Natural killer cell (primary cell): ENCODE data around the gene PSME2. TPM values are rescaled to one million over a fixed set of nuclear protein-coding genes. Genes with fewer than 3 reads are reported as not detected.
A peak's percentile ranks its signal among the peaks of the same experiment; 100 is the strongest.

Experiments used
- ATAC-seq, 3 donors: fragments of 150-1000 bp in 2 of 3; fragments of 200-7000 bp in 1 of 3; cut with Tn5 transposase; 1 replicate in 1 of 3; 2 replicates in 2 of 3; pipeline ENCODE4 v1.10.0; 2021; ENCODE audit warnings: mild to moderate bottlenecking in 2 of 3, moderate library complexity in 2 of 3
- DNase-seq, 2 donors: peaks; one replicate each; pipeline versions ENCODE4 v3.0.0 to v3.0.0-alpha.2; 2013 to 2021; ENCODE audit warnings: mixed read lengths in 1 of 2
- H3K27ac ChIP-seq: one replicate; pipeline ENCODE4 v1.5.1; 2013; ENCODE audit warnings: mild to moderate bottlenecking, low read length
- H3K27me3 ChIP-seq: one replicate; pipeline ENCODE4 v1.6.1; 2013; ENCODE audit warnings: low read length; ENCODE audit not compliant: control insufficient read depth, insufficient read depth
- H3K36me3 ChIP-seq: one replicate; pipeline ENCODE4 v1.6.1; 2013; ENCODE audit warnings: low read length; ENCODE audit not compliant: control insufficient read depth, insufficient read depth
- H3K4me1 ChIP-seq: one replicate; pipeline ENCODE4 v1.6.1; 2013; ENCODE audit warnings: low read length; ENCODE audit not compliant: control insufficient read depth, insufficient read depth
- H3K4me3 ChIP-seq: one replicate; pipeline ENCODE4 v1.5.1; 2013; ENCODE audit warnings: low read length
- H3K9me3 ChIP-seq: one replicate; pipeline ENCODE4 v1.6.1; 2013; ENCODE audit warnings: low read length; ENCODE audit not compliant: control insufficient read depth, insufficient read depth
- H3K27ac Mint-ChIP-seq, 2 donors: one replicate each; pipeline ENCODE4 v1.8.0; 2022; ENCODE audit warnings: mild to moderate bottlenecking in 2 of 2, mixed read lengths in 2 of 2, moderate library complexity in 1 of 2
- H3K27me3 Mint-ChIP-seq, 2 donors: one replicate each; pipeline ENCODE4 v1.8.0; 2022; ENCODE audit warnings: low read depth in 2 of 2, mixed read lengths in 2 of 2
- H3K36me3 Mint-ChIP-seq: one replicate; pipeline ENCODE4 v1.8.0; 2022; ENCODE audit warnings: mixed read lengths
- H3K4me1 Mint-ChIP-seq, 2 donors: one replicate each; pipeline ENCODE4 v1.8.0; 2022; ENCODE audit warnings: mixed read lengths in 2 of 2
- H3K4me3 Mint-ChIP-seq: one replicate; pipeline ENCODE4 v1.8.0; 2022; ENCODE audit warnings: mild to moderate bottlenecking, moderate library complexity, mixed read lengths
- H3K9me3 Mint-ChIP-seq, 2 donors: one replicate each; pipeline ENCODE4 v1.8.0; 2022; ENCODE audit warnings: mixed read lengths in 2 of 2
- CTCF ChIP-seq: fragments of 200-600 bp; IDR thresholded peaks from one replicate; pipeline ENCODE4 v1.8.0; 2022; ENCODE audit warnings: antibody characterized with exemption
- WGBS: methylation state at CpG from one replicate; pipeline ENCODE4 v1.1.7; 2013; ENCODE audit warnings: missing lambda C conversion rate; ENCODE audit not compliant: insufficient coverage; 5-methylcytosine and 5-hydroxymethylcytosine counted together
- intact Hi-C: fragments of 100-400 bp; cut with micrococcal nuclease; formaldehyde crosslinking; loops from one replicate; pipeline ENCODE4 v1.14.2; 2022
- total RNA-seq, 4 donors: library from RNA; stranded (reverse); fragments of 120-200 nt in 1 of 4; gene quantifications; one replicate each; pipeline versions ENCODE4 v1.2.3 to v1.2.4, GENCODE V29; 2013 to 2022

PSME2 gene
- total RNA-seq, 3 donors from 2014 or later (not counting 1 experiment from before 2014, with no cell fraction given): 193 to 237 (median 234) TPM

GRCh38 chr14:24113379-24113800 is 33.0 kb downstream of the PSME2 start:
- H3K9me3 Mint-ChIP-seq: no peaks in the 10 kb centered on the region
- WGBS: 15% methylated on average over 13 of the region's 15 CpGs
- no peaks in the 10 kb centered on the region for H3K9me3 ChIP-seq
- peak overlapping the region; percentile 100 for H3K27ac ChIP-seq
- intact Hi-C loops: no loop called here
- peaks cover 29% of the 10 kb centered on the region for H3K4me1 ChIP-seq
- no peaks in the 10 kb centered on the region for H3K36me3 Mint-ChIP-seq
- ATAC-seq (no peak), DNase-seq (no peak)
- H3K4me3 Mint-ChIP-seq: peak overlapping the region; percentile 99
- peak overlapping the region; percentile 96 to 99 for H3K27ac Mint-ChIP-seq
- peaks cover 30 to 35% of the 10 kb centered on the region in 2 donors for H3K4me1 Mint-ChIP-seq
- H3K4me3 ChIP-seq: peak overlapping the region; percentile 62
- H3K36me3 ChIP-seq: peaks cover 14% of the 10 kb centered on the region
- no peak for TF ChIP-seq CTCF
- no peaks in the 10 kb centered on the region for H3K27me3 Mint-ChIP-seq
- no peaks in the 10 kb centered on the region for H3K27me3 ChIP-seq

- WGBS: 100% methylated on average over 1 of the region's 1 CpG
- Histone ChIP-seq H3K27ac (no peak overlapping the region), H3K4me3 (no peak overlapping the region), H3K9me3 (no peaks in the 10 kb centered on the region), H3K36me3 (no peaks in the 10 kb centered on the region), H3K4me1 (peaks cover 17% of the 10 kb centered on the region), H3K27me3 (no peaks in the 10 kb centered on the region)
- intact Hi-C loops: no loop called here
- Mint-ChIP-seq H3K4me1 (peaks cover 17 to 19% of the 10 kb centered on the region in 2 donors), H3K27me3 (no peaks in the 10 kb centered on the region), H3K36me3 (no peaks in the 10 kb centered on the region), H3K9me3 (no peaks in the 10 kb centered on the region), H3K27ac (peak overlapping the region in 1 of 2 donors; percentile 11), H3K4me3 (no peak overlapping the region)
- DNase-seq (no peak), ATAC-seq (no peak)
- no peak for TF ChIP-seq CTCF
Observed at GRCh38 chr14:24110523-24110922, 35.9 kb downstream of the PSME2 start.

GRCh38 chr14:24110060-24110459 is 36.4 kb downstream of the PSME2 start:
- no peaks in the 10 kb centered on the region for H3K36me3 ChIP-seq
- TF ChIP-seq CTCF: no peak
- H3K4me3 ChIP-seq: no peak overlapping the region
- ATAC-seq: no peak
- no peaks in the 10 kb centered on the region for H3K9me3 ChIP-seq
- intact Hi-C loops: no loop called here
- peaks cover 14% of the 10 kb centered on the region for H3K4me1 ChIP-seq
- Mint-ChIP-seq H3K27me3 (no peaks in the 10 kb centered on the region), H3K36me3 (no peaks in the 10 kb centered on the region), H3K27ac (peak overlapping the region in 1 of 2 donors; percentile 11), H3K4me3 (no peak overlapping the region), H3K9me3 (no peaks in the 10 kb centered on the region), H3K4me1 (peaks cover 12 to 14% of the 10 kb centered on the region in 2 donors)
- DNase-seq: no peak
- H3K27me3 ChIP-seq: no peaks in the 10 kb centered on the region
- WGBS: 93% methylated on average over 8 of the region's 9 CpGs
- no peak overlapping the region for H3K27ac ChIP-seq

- H3K4me1 ChIP-seq: peaks cover 9% of the 10 kb centered on the region
- H3K27ac ChIP-seq: peak overlapping the region; percentile 47
- 37% methylated on average over 5 of the region's 5 CpGs for WGBS
- intact Hi-C loops: loop anchor here (1.0 to 2.0 kb wide), 3 partner anchors 14 to 94 kb away; partner anchors contain the start of gene PCK2
- DNase-seq (no peak), ATAC-seq (peak in 2 of 3 donors; percentile 16 to 33)
- no peaks in the 10 kb centered on the region for H3K9me3 Mint-ChIP-seq
- H3K36me3 Mint-ChIP-seq: peaks cover 10% of the 10 kb centered on the region
- H3K27me3 Mint-ChIP-seq: no peaks in the 10 kb centered on the region
- H3K4me3 Mint-ChIP-seq: no peak overlapping the region
- H3K4me1 Mint-ChIP-seq: peaks cover 8% of the 10 kb centered on the region in 2 donors
- H3K4me3 ChIP-seq: no peak overlapping the region
- no peaks in the 10 kb centered on the region for H3K27me3 ChIP-seq
- peaks cover 4% of the 10 kb centered on the region for H3K36me3 ChIP-seq
- H3K9me3 ChIP-seq: no peaks in the 10 kb centered on the region
- peak overlapping the region; percentile 90 to 93 for H3K27ac Mint-ChIP-seq
- TF ChIP-seq CTCF: no peak
Observed at GRCh38 chr14:24108336-24108874, 38.0 kb downstream of the PSME2 start.
